HCT116 (cell line): ENCODE measurements around the gene GP9. TPM values are rescaled to one million over a fixed set of nuclear protein-coding genes. Genes with fewer than 3 reads are reported as not detected.

Experiments used
- ATAC-seq: fragments of 200-7000 bp; cut with Tn5 transposase; 2 replicates; pipeline ENCODE4 v1.9.1; 2020; ENCODE audit warnings: mild to moderate bottlenecking, moderate library complexity
- BruUV-seq: library from RNA; stranded (reverse); fragments of 400-500 nt; replicated peaks from 2 replicates; lab custom pipeline; 2021; lab: Mats Ljungman, UMichigan
- CTCF ChIA-PET: fragments of 300-600 bp; sonication (Branson Sonifier 250); formaldehyde crosslinking; loops from one replicate; lab custom pipeline; 2021; ENCODE audit warnings: antibody characterized with exemption; lab: Charles Lee
- POLR2A ChIA-PET: fragments of 300-600, 350-600 bp; sonication (Branson Sonifier 250); formaldehyde crosslinking; loops from one replicate; lab custom pipeline; 2021; ENCODE audit warnings: antibody characterized with exemption; lab: Charles Lee
- RAD21 ChIA-PET, 2 experiments: fragments of 300-600 bp; sonication (Branson Sonifier 250); formaldehyde crosslinking; loops; one replicate each; lab custom pipeline; 2023; ENCODE audit warnings: low total read pairs in 2 of 2; ENCODE audit not compliant: uncharacterized antibody in 2 of 2, unreplicated experiment in 2 of 2, low non-redundant PET in 1 of 2; lab: Charles Lee
- DNase-seq: peaks from one replicate; pipeline ENCODE4 v3.0.0-alpha.2; 2010; ENCODE audit warnings: low read depth, low spot score
- H2AFZ ChIP-seq: fragments of 200-600 bp; shearing (Covaris generic), sonication (generic); 2 replicates; pipeline ENCODE4 v1.6.1; 2017; ENCODE audit warnings: low read depth, mixed run types, mixed read lengths, antibody characterized with exemption, low read length; ENCODE audit not compliant: poor library complexity, severe bottlenecking
- H3K27ac ChIP-seq: 2 replicates; pipeline ENCODE4 v1.5.1; 2012; ENCODE audit warnings: low read depth, low read length
- H3K27me3 ChIP-seq: fragments of 200-600 bp; sonication (generic); 2 replicates; pipeline ENCODE4 v1.6.1; 2016; ENCODE audit warnings: mixed run types, low read length, mixed read lengths; ENCODE audit not compliant: insufficient read depth
- H3K36me3 ChIP-seq, 2 experiments: fragments of 200-500 bp in 1 of 2; fragments of 200-600 bp in 1 of 2; sonication (Bioruptor generic) in 1 of 2; sonication (generic) in 1 of 2; 2 replicates each; pipeline versions ENCODE4 v1.5.1 to v1.6.1; 2014 to 2016; ENCODE audit warnings: low read length in 2 of 2, inconsistent platforms in 1 of 2, mixed read lengths in 1 of 2, mixed run types in 1 of 2; ENCODE audit not compliant: insufficient read depth in 2 of 2, control insufficient read depth in 1 of 2
- H3K4me1 ChIP-seq, 2 experiments: fragments of 200-600 bp in 1 of 2; sonication (generic) in 1 of 2; 2 replicates each; pipeline versions ENCODE4 v1.5.1 to v1.6.1; 2012 to 2017; ENCODE audit warnings: low read length in 2 of 2, inconsistent platforms in 1 of 2, mild to moderate bottlenecking in 1 of 2, mixed read lengths in 1 of 2, mixed run types in 1 of 2, moderate library complexity in 1 of 2; ENCODE audit not compliant: insufficient read depth in 2 of 2, control insufficient read depth in 1 of 2
- H3K4me2 ChIP-seq: fragments of 200-600 bp; sonication (generic); 2 replicates; pipeline ENCODE4 v1.6.1; 2017; ENCODE audit warnings: mixed run types, low read length, mixed read lengths
- H3K4me3 ChIP-seq, 2 experiments: fragments of 200-600 bp in 1 of 2; sonication (generic) in 1 of 2; replicated peaks in 1 of 2; 2 replicates each; pipeline ENCODE4 v1.5.1; 2011 to 2016; ENCODE audit warnings: low read length in 2 of 2, control low read depth in 1 of 2, low read depth in 1 of 2, mild to moderate bottlenecking in 1 of 2, mixed read lengths in 1 of 2, mixed run types in 1 of 2
- H3K79me2 ChIP-seq: fragments of 200-600 bp; sonication (generic); 2 replicates; pipeline ENCODE4 v1.6.1; 2017; ENCODE audit warnings: mild to moderate bottlenecking, mixed run types, low read length, moderate library complexity, mixed read lengths; ENCODE audit not compliant: insufficient read depth
- H3K9ac ChIP-seq: fragments of 200-600 bp; sonication (generic); 2 replicates; pipeline ENCODE4 v1.6.1; 2016; ENCODE audit warnings: low read length, mixed read lengths
- H3K9me2 ChIP-seq: fragments of 200-600 bp; sonication (generic), shearing (Covaris generic); 2 replicates; pipeline ENCODE4 v1.6.1; 2017; ENCODE audit warnings: mixed run types, mild to moderate bottlenecking, moderate library complexity; ENCODE audit not compliant: insufficient read depth
- H3K9me3 ChIP-seq, 2 experiments: fragments of 200-500 bp in 1 of 2; fragments of 200-600 bp in 1 of 2; sonication (Bioruptor generic) in 1 of 2; sonication (generic) in 1 of 2; 2 replicates each; pipeline ENCODE4 v1.6.1; 2014 to 2017; ENCODE audit warnings: low read length in 2 of 2, mixed read lengths in 2 of 2, inconsistent platforms in 1 of 2, low read depth in 1 of 2, mild to moderate bottlenecking in 1 of 2, mixed run types in 1 of 2, moderate library complexity in 1 of 2; ENCODE audit not compliant: control insufficient read depth in 1 of 2, insufficient read depth in 1 of 2
- H4K20me1 ChIP-seq: fragments of 200-600 bp; sonication (generic), shearing (Covaris generic); 2 replicates; pipeline ENCODE4 v1.6.1; 2017; ENCODE audit warnings: mixed run types, mild to moderate bottlenecking, moderate library complexity; ENCODE audit not compliant: insufficient read depth
- ATF3 ChIP-seq: IDR thresholded peaks from 2 replicates; pipeline ENCODE4 v1.6.1; 2012
- CBX3 ChIP-seq: IDR thresholded peaks from 2 replicates; pipeline ENCODE4 v1.6.1; 2012; ENCODE audit warnings: low read depth
- EGR1 ChIP-seq: IDR thresholded peaks from 2 replicates; pipeline ENCODE4 v1.6.1; 2012; ENCODE audit warnings: low read depth
- ELF1 ChIP-seq: IDR thresholded peaks from 2 replicates; pipeline ENCODE4 v1.6.1; 2012; ENCODE audit warnings: low read depth, borderline replicate concordance
- EZH2 ChIP-seq: fragments of 200-600 bp; sonication (generic); IDR thresholded peaks from 2 replicates; pipeline ENCODE4 v1.6.1; 2017; ENCODE audit warnings: antibody characterized with exemption, mixed run types
- EZH2phosphoT487 ChIP-seq: fragments of 200-600 bp; IDR thresholded peaks from 2 replicates; pipeline ENCODE4 v1.6.1; 2018; ENCODE audit warnings: antibody characterized with exemption, borderline replicate concordance
- FOSL1 ChIP-seq: IDR thresholded peaks from 2 replicates; pipeline ENCODE4 v1.6.1; 2012; ENCODE audit warnings: low read depth
- JUND ChIP-seq: IDR thresholded peaks from 2 replicates; pipeline ENCODE4 v1.6.1; 2012
- POLR2A ChIP-seq: IDR thresholded peaks from 2 replicates; pipeline ENCODE4 v1.7.0; 2011; ENCODE audit warnings: borderline replicate concordance; ENCODE audit not compliant: insufficient read depth, insufficient read length; ENCODE audit errors: extremely low read depth
- RAD21 ChIP-seq: IDR thresholded peaks from 2 replicates; pipeline ENCODE4 v1.6.1; 2012; ENCODE audit warnings: low read depth, mild to moderate bottlenecking
- SIN3A ChIP-seq: IDR thresholded peaks from 2 replicates; pipeline ENCODE4 v1.6.1; 2012; ENCODE audit warnings: low read depth
- SP1 ChIP-seq: IDR thresholded peaks from 2 replicates; pipeline ENCODE4 v1.6.1; 2012; ENCODE audit warnings: low read depth
- SRF ChIP-seq: IDR thresholded peaks from 2 replicates; pipeline ENCODE4 v1.6.1; 2012; ENCODE audit warnings: low read depth
- TCF7L2 ChIP-seq: IDR thresholded peaks from 2 replicates; pipeline ENCODE4 v1.7.0; 2011; ENCODE audit warnings: borderline replicate concordance, inconsistent platforms; ENCODE audit not compliant: insufficient read depth, insufficient read length; ENCODE audit errors: extremely low read depth
- ZFX ChIP-seq: fragments of 450-650 bp; IDR thresholded peaks from 2 replicates; pipeline ENCODE4 v1.6.1; 2017
- intact Hi-C: fragments of 100-400 bp; cut with micrococcal nuclease; formaldehyde crosslinking; loops from 2 replicates; pipeline ENCODE4 v1.10.0; 2022
- total RNA-seq: library from RNA; stranded (reverse); gene quantifications from one replicate; pipeline ENCODE4 v1.2.1, GENCODE V29; 2021; ENCODE audit not compliant: unreplicated experiment
- TF ChIP-seq, protein P1 (sequence below): IDR thresholded peaks from 2 replicates; pipeline ENCODE4 v1.6.1; 2011; ENCODE audit warnings: mild to moderate bottlenecking, low read length, moderate library complexity; ENCODE audit not compliant: insufficient replicate concordance; ENCODE audit errors: extremely low read depth
- TF ChIP-seq, protein P2 (sequence below): IDR thresholded peaks from 2 replicates; pipeline ENCODE4 v1.6.1; 2012
- TF ChIP-seq, protein P3 (sequence below): IDR thresholded peaks from 2 replicates; pipeline ENCODE4 v1.6.1; 2012; ENCODE audit warnings: low read depth

The GP9 gene
- total RNA-seq, 1 experiment from 2014 or later: not detected

DNA sequence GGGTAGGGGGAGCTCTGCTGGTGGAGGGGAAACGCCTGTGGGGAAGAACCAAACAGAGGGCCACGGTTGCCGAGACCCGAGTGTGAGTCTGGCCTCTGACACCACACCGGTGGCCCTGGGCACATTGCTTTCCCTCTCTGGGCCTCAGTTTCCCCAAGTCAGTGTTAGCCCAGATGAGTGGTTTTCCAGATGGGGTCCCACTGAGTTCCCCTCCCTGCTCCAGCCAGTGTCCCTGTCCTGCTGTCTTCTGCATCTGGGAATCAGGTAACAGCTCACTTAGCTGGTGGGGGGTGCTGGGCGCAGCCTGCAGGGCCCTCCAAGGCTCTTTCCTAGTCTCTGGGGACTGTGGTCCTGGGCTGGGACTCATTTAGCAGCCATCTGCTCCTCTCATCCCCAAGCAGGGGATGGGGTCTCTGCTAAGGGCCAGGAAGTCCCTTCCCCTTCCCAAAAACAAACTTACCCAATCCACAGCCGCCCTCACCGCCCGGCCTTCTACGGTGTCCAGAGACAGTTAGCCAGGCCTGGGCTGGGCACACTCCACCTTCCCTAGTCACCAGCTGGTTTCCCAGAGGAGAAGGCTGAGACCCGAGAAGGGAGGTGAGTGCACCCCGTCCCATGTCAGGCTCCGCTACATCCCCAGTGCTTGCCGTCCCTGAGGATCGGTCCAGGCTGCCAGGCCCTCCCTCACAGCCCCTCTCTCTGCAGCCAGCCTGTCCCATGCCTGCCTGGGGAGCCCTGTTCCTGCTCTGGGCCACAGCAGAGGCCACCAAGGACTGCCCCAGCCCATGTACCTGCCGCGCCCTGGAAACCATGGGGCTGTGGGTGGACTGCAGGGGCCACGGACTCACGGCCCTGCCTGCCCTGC, 676 bp downstream of the GP9 start (continued):
- no peak for TF ChIP-seq POLR2A
- no peak for TF ChIP-seq JUND

DNA sequence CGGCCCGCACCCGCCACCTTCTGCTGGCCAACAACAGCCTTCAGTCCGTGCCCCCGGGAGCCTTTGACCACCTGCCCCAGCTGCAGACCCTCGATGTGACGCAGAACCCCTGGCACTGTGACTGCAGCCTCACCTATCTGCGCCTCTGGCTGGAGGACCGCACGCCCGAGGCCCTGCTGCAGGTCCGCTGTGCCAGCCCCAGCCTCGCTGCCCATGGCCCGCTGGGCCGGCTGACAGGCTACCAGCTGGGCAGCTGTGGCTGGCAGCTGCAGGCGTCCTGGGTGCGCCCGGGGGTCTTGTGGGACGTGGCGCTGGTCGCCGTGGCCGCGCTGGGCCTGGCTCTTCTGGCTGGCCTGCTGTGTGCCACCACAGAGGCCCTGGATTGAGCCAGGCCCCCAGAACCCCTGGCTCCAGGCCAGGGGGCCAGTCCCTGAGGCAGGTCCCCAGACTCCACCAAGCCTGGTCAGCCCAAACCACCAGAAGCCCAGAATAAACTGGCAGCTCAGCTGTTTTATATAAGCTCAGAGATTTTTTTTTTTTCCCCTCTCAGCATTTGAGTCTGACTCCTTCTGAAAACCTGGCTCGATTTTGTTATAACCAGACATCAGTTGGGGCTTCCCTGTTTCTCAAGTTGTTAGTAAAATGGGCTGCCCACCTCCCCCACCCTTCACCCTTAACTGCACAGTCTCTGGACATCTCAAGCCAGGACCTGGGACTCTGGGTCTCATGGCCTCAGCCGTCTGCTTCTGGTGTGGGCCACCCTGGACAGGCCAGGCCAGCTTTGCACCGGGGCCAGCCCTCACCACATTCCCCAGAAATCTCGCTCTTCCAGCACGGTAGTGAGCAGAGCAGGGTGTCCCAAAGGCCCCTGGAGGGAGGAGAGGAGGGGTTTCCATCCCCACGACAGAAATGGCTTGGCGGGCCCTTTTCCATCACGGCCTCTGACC, 1.6 kb downstream of the GP9 start:
- H2AFZ ChIP-seq: no peak overlapping the region
- no peak for DNase-seq
- no peaks in the 10 kb centered on the region for H3K4me1 ChIP-seq
- no peak for ATAC-seq
- ChIA-PET POLR2A (no interaction called here), CTCF (interaction anchor here (1.3 kb wide), 1 partner anchor 8 kb away, joined by 5 read pairs; no protein-coding TSS in a partner anchor), RAD21 (no interaction called here)
- no peaks in the 10 kb centered on the region for H3K9me2 ChIP-seq
- H3K9ac ChIP-seq: no peak overlapping the region
- H3K27ac ChIP-seq: no peak overlapping the region
- H3K27me3 ChIP-seq: no peaks in the 10 kb centered on the region
- no peaks in the 10 kb centered on the region for H3K36me3 ChIP-seq
- no peak overlapping the region for H3K4me3 ChIP-seq
- BruUV-seq: no TSS peak
- H4K20me1 ChIP-seq: no peaks in the 10 kb centered on the region
- intact Hi-C loops: no loop called here
- H3K79me2 ChIP-seq: no peaks in the 10 kb centered on the region
- no peaks in the 10 kb centered on the region for H3K9me3 ChIP-seq
- no peak overlapping the region for H3K4me2 ChIP-seq
- TF ChIP-seq, protein P1, sequence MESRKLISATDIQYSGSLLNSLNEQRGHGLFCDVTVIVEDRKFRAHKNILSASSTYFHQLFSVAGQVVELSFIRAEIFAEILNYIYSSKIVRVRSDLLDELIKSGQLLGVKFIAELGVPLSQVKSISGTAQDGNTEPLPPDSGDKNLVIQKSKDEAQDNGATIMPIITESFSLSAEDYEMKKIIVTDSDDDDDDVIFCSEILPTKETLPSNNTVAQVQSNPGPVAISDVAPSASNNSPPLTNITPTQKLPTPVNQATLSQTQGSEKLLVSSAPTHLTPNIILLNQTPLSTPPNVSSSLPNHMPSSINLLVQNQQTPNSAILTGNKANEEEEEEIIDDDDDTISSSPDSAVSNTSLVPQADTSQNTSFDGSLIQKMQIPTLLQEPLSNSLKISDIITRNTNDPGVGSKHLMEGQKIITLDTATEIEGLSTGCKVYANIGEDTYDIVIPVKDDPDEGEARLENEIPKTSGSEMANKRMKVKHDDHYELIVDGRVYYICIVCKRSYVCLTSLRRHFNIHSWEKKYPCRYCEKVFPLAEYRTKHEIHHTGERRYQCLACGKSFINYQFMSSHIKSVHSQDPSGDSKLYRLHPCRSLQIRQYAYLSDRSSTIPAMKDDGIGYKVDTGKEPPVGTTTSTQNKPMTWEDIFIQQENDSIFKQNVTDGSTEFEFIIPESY: no peak
- TF ChIP-seq CBX3 (no peak), EGR1 (no peak), SIN3A (no peak), SP1 (no peak), ELF1 (no peak), JUND (no peak), FOSL1 (no peak), ZFX (no peak), POLR2A (no peak), SRF (no peak), EZH2 (no peak), ATF3 (no peak), TCF7L2 (no peak), EZH2phosphoT487 (no peak), RAD21 (no peak)
- TF ChIP-seq, protein P2, sequence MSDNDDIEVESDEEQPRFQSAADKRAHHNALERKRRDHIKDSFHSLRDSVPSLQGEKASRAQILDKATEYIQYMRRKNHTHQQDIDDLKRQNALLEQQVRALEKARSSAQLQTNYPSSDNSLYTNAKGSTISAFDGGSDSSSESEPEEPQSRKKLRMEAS: no peak
- TF ChIP-seq, protein P3, sequence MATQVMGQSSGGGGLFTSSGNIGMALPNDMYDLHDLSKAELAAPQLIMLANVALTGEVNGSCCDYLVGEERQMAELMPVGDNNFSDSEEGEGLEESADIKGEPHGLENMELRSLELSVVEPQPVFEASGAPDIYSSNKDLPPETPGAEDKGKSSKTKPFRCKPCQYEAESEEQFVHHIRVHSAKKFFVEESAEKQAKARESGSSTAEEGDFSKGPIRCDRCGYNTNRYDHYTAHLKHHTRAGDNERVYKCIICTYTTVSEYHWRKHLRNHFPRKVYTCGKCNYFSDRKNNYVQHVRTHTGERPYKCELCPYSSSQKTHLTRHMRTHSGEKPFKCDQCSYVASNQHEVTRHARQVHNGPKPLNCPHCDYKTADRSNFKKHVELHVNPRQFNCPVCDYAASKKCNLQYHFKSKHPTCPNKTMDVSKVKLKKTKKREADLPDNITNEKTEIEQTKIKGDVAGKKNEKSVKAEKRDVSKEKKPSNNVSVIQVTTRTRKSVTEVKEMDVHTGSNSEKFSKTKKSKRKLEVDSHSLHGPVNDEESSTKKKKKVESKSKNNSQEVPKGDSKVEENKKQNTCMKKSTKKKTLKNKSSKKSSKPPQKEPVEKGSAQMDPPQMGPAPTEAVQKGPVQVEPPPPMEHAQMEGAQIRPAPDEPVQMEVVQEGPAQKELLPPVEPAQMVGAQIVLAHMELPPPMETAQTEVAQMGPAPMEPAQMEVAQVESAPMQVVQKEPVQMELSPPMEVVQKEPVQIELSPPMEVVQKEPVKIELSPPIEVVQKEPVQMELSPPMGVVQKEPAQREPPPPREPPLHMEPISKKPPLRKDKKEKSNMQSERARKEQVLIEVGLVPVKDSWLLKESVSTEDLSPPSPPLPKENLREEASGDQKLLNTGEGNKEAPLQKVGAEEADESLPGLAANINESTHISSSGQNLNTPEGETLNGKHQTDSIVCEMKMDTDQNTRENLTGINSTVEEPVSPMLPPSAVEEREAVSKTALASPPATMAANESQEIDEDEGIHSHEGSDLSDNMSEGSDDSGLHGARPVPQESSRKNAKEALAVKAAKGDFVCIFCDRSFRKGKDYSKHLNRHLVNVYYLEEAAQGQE: no peak
